ENCODE results near the gene MINDY3.

The MINDY3 gene

GRCh38 chr10:15742102-15742501 is 118.2 kb downstream of the MINDY3 start:
- Histone ChIP-seq H3K27ac (ENCODE audit: low read length) (no peak overlapping the region), H3K4me2 (ENCODE audit: insufficient read depth, low read length) (no peak overlapping the region), H2AFZ (ENCODE audit: low read depth, low read length) (no peak overlapping the region), H4K20me1 (ENCODE audit: insufficient read depth, low read length) (no peaks in the 10 kb centered on the region), H3K9me3 (ENCODE audit: insufficient read depth, low read length, severe bottlenecking) (no peaks in the 10 kb centered on the region), H3K36me3 (ENCODE audit: insufficient read depth, low read length) (no peaks in the 10 kb centered on the region), H3K4me3 (ENCODE audit: low read depth in 1 of 2, low read length in 2 of 2) (no peak overlapping the region), H3K27me3 (ENCODE audit: insufficient read depth, low read length, poor library complexity) (no peaks in the 10 kb centered on the region), H3K4me1 (ENCODE audit: insufficient read depth, low read length) (no peaks in the 10 kb centered on the region), H3K9ac (ENCODE audit: low read depth, low read length) (no peak overlapping the region), H3K79me2 (ENCODE audit: insufficient read depth, low read length) (no peaks in the 10 kb centered on the region)
- no peak for ATAC-seq (ENCODE audit: insufficient read depth, low read depth)
- no peak for DNase-seq
- TF ChIP-seq EZH2 (IDR thresholded peaks at IDR 0.05; ENCODE audit: borderline replicate concordance, low read depth, low read length, severe bottlenecking) (no peak), CTCF (IDR thresholded peaks at IDR 0.05; ENCODE audit: borderline replicate concordance, extremely low read depth, low read length, poor library complexity, severe bottlenecking) (no peak)

GRCh38 chr10:15741581-15741980 is 118.7 kb downstream of the MINDY3 start:
- H3K36me3 ChIP-seq (ENCODE audit: insufficient read depth, low read length): no peaks in the 10 kb centered on the region
- no peaks in the 10 kb centered on the region for H3K79me2 ChIP-seq (ENCODE audit: insufficient read depth, low read length)
- ATAC-seq (ENCODE audit: insufficient read depth, low read depth) (no peak), DNase-seq (no peak)
- no peak overlapping the region for H2AFZ ChIP-seq (ENCODE audit: low read depth, low read length)
- no peak overlapping the region for H3K4me2 ChIP-seq (ENCODE audit: insufficient read depth, low read length)
- H3K4me3 ChIP-seq (ENCODE audit: low read depth in 1 of 2, low read length in 2 of 2): no peak overlapping the region
- H3K4me1 ChIP-seq (ENCODE audit: insufficient read depth, low read length): no peaks in the 10 kb centered on the region
- H3K27ac ChIP-seq (ENCODE audit: low read length): no peak overlapping the region
- no peaks in the 10 kb centered on the region for H4K20me1 ChIP-seq (ENCODE audit: insufficient read depth, low read length)
- no peaks in the 10 kb centered on the region for H3K27me3 ChIP-seq (ENCODE audit: insufficient read depth, low read length, poor library complexity)
- TF ChIP-seq CTCF (IDR thresholded peaks at IDR 0.05; ENCODE audit: borderline replicate concordance, extremely low read depth, low read length, poor library complexity, severe bottlenecking) (no peak), EZH2 (IDR thresholded peaks at IDR 0.05; ENCODE audit: borderline replicate concordance, low read depth, low read length, severe bottlenecking) (no peak)
- H3K9ac ChIP-seq (ENCODE audit: low read depth, low read length): no peak overlapping the region
- H3K9me3 ChIP-seq (ENCODE audit: insufficient read depth, low read length, severe bottlenecking): no peaks in the 10 kb centered on the region

GRCh38 chr10:15740261-15740660 is 120.0 kb downstream of the MINDY3 start:
- TF ChIP-seq EZH2 (IDR thresholded peaks at IDR 0.05; ENCODE audit: borderline replicate concordance, low read depth, low read length, severe bottlenecking): no peak
- TF ChIP-seq CTCF (IDR thresholded peaks at IDR 0.05; ENCODE audit: borderline replicate concordance, extremely low read depth, low read length, poor library complexity, severe bottlenecking): no peak
- H3K9me3 ChIP-seq (ENCODE audit: insufficient read depth, low read length, severe bottlenecking): no peaks in the 10 kb centered on the region
- no peak overlapping the region for H2AFZ ChIP-seq (ENCODE audit: low read depth, low read length)
- no peaks in the 10 kb centered on the region for H3K79me2 ChIP-seq (ENCODE audit: insufficient read depth, low read length)
- no peaks in the 10 kb centered on the region for H3K4me1 ChIP-seq (ENCODE audit: insufficient read depth, low read length)
- DNase-seq (no peak), ATAC-seq (ENCODE audit: insufficient read depth, low read depth) (no peak)
- H3K9ac ChIP-seq (ENCODE audit: low read depth, low read length): no peak overlapping the region
- no peak overlapping the region for H3K27ac ChIP-seq (ENCODE audit: low read length)
- H3K4me2 ChIP-seq (ENCODE audit: insufficient read depth, low read length): no peak overlapping the region
- H4K20me1 ChIP-seq (ENCODE audit: insufficient read depth, low read length): no peaks in the 10 kb centered on the region
- H3K27me3 ChIP-seq (ENCODE audit: insufficient read depth, low read length, poor library complexity): peaks cover under 1% of the 10 kb centered on the region
- no peak overlapping the region for H3K4me3 ChIP-seq (ENCODE audit: low read depth in 1 of 2, low read length in 2 of 2)
- H3K36me3 ChIP-seq (ENCODE audit: insufficient read depth, low read length): no peaks in the 10 kb centered on the region
